Left ventricle myocardium superior (tissue), 1 donor: Measurements from ENCODE around the gene CABP1. TPM values are rescaled to one million over a fixed set of nuclear protein-coding genes. Genes with fewer than 3 reads are reported as not detected.

Experiments used
- ATAC-seq: fragments of 200-7000 bp; cut with Tn5 transposase; one replicate; pipeline ENCODE4 v1.9.1; 2020; ENCODE audit warnings: mild to moderate bottlenecking, moderate library complexity
- DNase-seq: peaks from one replicate; pipeline ENCODE4 v3.0.0-alpha.2; 2020
- intact Hi-C: fragments of 100-400 bp; cut with micrococcal nuclease; formaldehyde crosslinking; loops from one replicate; pipeline ENCODE4 v1.11.0; 2022
- total RNA-seq: library from RNA; stranded (reverse); fragmentation: NEBNext Ultra II Directional; extraction: Animal tissue kit (Norgen Biotek cat#: 25700); gene quantifications from one replicate; pipeline ENCODE4 v1.2.1, GENCODE V29; 2021
- donor health status: DM: no; HTN: yes; CAD: no; lungs with severe emphysema.

The CABP1 gene
- total RNA-seq, 1 donor from 2014 or later: 8.0 TPM

DNA sequence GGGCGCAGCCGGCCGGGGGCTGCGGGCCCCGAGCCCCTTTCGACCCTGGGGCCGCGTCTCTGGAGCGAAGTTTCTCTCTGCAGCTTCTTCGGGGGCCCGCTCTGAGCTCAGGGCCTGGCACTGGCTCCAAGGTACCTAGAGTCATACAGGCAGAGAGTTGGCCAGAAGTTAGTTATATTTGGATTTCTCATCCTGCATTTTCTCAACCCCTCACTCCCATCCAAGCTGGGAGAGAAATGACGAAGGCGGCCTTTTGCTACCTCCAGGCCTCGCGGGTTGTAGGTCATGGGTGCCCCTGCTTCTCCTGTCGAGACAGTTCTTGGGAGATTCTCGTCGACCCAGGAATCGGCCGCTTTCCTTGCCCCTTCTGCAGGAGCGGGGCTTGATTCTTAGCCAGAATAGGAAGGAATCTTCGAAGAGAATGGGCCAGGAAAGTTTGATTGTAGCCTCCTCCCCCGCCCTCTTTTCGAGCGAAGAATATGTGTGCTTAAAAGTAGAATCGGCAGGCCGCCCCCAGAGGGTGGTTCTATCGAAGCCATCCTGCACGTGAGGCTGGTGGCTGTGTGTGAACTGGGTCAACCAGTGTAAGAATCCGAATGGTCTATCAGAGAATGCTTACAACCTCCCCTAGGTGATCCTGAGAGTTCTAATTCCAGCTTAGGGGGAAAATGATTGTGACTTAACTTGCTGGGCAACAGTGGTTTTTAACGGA, 47.3 kb downstream of the CABP1 start:
- ATAC-seq (no peak), DNase-seq (peak; percentile 43)
- intact Hi-C loops: no loop called here

- no peak for DNase-seq
- no peak for ATAC-seq
- intact Hi-C loops: no loop called here
Measured at GRCh38 chr12:120688527-120689071, 48.2 kb downstream of the CABP1 start.

DNA sequence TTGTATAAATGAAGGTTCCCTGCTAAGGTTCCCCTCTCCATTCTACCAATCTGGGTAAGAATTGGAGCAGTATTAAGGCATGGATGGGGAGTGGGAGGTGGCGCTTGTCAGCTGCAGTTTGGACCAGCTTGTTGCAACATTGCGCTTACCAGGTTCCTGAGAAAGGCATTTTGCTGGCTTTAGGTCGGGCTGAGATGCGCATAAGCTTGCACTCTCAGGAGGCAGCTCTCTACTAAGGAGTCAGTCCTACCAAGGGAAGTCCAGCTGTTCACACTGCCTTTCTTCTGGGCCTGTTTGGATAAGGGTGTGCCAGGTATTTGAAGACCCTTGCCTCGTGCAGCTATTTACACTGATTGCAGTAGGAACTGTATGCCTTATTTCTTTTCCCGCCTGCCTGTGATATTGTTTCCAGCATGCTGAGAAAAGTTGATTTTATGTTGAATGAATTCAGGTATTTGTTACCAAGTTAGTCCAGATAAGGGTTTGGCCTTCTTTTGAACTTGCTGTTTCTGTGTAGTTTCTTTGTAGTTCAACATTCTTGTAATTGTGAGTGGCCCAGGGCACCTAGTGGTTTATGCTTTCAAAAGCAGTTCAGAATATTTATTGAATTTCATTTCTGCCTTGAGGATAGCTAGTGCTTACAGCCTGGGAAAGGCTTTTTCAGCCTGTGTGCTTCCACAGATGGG, 49.1 kb downstream of the CABP1 start:
- DNase-seq (no peak), ATAC-seq (no peak)
- intact Hi-C loops: no loop called here

DNA sequence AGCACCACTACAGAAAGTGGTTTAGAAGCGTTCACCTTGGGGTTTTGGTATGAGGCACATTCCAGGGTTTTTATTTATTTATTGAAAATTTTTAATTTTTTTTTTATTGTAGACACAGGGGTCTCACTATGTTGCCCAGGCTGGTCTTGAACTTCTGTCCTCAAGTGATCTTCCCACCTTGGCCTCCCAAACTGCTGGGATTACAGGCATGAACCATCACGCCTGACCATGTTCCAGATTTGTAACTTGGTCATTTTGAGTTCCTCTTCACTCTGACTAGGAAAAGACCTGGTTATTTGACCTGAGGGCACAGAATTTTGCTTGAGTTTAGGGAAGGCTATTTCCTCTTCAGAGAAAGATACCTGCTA, 49.6 kb downstream of the CABP1 start:
- intact Hi-C loops: no loop called here
- DNase-seq (no peak), ATAC-seq (no peak)

GRCh38 chr12:120690978-120691377, 50.6 kb downstream of the CABP1 start:
- DNase-seq (no peak), ATAC-seq (no peak)
- intact Hi-C loops: no loop called here

GRCh38 chr12:120692524-120693033, 52.2 kb downstream of the CABP1 start:
- ATAC-seq: no peak
- intact Hi-C loops: no loop called here
- DNase-seq: no peak

DNA sequence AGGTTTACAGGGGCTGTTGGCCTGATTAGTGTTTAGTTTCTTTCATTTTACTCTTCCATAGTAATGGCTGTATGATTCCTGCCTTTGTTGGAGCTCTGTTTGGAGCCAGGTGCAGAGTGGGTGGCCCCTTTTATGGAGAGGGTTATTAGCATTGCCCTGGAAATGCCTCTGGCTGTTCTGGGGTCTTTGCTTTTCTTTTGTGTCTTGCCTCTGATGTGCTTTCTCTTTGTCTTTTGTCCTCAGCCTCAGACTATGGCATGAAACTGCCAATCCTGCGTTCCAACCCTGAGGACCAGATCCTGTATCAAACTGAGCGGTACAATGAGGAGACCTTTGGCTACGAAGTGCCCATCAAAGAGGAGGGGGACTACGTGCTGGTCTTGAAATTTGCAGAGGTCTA, 53.4 kb downstream of the CABP1 start:
- no peak for ATAC-seq

GRCh38 chr12:120696626-120697025, 56.2 kb downstream of the CABP1 start:
- no peak for ATAC-seq
- intact Hi-C loops: no loop called here

More for the DNA sequence above, 53.4 kb downstream of the CABP1 start:
- intact Hi-C loops: no loop called here
- DNase-seq: no peak

DNA sequence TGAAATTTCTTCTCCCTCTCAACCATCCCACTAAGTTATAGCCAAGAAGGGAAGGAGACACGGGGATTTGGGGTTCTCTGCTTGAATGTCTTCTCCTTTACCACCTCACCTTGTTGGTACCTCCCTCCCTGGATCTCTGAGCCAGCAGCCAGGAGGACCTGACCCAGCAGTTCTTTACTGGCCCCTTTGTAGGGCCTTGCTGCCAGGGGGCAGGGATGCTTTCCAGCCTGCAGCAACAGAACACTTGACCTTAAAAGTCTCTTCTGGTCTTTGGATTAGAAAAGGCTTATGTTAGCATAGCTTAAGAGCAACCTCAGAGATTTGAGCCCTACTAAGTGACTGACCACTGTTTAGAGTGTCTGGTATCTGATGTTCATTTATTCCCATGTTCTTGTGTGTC, 56.9 kb downstream of the CABP1 start:
- intact Hi-C loops: no loop called here
- ATAC-seq (no peak), DNase-seq (no peak)

More at GRCh38 chr12:120696626-120697025, 56.2 kb downstream of the CABP1 start:
- no peak for DNase-seq

GRCh38 chr12:120698665-120699064, 58.2 kb downstream of the CABP1 start:
- ATAC-seq (peak; percentile 44), DNase-seq (no peak)
- intact Hi-C loops: no loop called here

DNA sequence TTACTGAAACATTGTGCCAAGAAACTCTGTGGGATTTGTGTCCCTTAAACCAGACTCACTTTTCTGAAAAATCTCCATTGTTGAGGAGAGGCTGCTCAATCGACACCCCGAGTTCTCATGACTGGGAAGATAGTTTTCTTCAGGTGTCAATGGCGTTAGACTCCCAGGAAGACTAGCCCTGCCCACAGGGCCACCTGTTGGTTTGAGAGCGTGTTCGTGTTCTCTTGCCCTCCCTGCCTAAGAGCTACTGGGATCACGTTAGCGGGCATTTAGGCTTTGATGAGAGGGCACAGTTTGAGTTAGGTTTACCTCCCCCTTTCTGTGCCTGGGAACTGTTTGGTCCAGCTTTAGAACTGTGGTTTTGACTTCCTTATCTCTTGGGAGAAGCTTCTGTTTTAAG, 59.1 kb downstream of the CABP1 start:
- no peak for DNase-seq
- no peak for ATAC-seq
- intact Hi-C loops: no loop called here

DNA sequence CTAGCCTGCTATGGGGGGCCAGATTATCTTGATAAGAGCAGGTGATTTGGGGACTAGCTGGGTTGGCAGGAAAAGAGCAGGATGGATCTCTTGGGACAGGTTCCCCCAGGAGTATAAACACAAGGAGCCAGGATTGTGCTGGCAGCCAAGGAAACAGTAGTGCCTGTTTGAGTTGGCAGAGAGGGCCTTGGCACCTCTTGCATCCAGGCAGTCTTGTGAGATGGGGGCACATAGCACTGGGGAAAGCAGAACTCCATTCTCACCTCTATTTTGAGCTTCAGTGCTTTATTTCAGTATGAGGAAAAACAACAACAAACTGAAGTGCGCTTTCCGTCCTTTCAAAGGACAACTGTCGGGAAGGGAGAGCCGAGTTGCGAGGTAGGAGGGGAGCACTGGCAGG, 60.5 kb downstream of the CABP1 start:
- DNase-seq: no peak
- intact Hi-C loops: no loop called here
- ATAC-seq: peak; percentile 67

- ATAC-seq (no peak), DNase-seq (no peak)
- intact Hi-C loops: no loop called here
Measured at GRCh38 chr12:120702637-120703036, 62.2 kb downstream of the CABP1 start.

GRCh38 chr12:120703311-120703942, 63.0 kb downstream of the CABP1 start:
- intact Hi-C loops: no loop called here
- DNase-seq: no peak
- ATAC-seq: peak; percentile 16

- DNase-seq (no peak), ATAC-seq (no peak)
- intact Hi-C loops: no loop called here
Measured at GRCh38 chr12:120705618-120706017, 65.2 kb downstream of the CABP1 start.

DNA sequence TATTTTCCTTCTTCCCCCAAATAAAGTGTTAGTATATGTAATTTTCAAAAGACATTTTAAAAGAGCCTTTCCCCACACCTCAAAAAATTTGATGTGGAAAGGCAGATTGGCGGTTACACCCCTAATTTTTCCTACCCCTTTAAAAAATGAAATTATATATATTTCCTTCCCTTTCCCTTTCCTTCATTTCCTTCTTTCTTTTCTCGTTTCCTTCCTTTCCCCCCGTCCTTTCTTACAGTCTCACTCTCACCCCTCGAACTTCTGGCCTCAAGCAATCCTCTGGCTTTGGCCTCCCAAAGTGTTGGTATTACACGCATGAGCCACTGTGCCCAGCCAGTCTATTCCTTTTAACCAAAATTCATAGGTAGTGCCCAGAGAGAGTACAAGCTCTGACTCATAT, 65.6 kb downstream of the CABP1 start:
- intact Hi-C loops: no loop called here
- no peak for DNase-seq

GRCh38 chr12:120708651-120709050, 68.2 kb downstream of the CABP1 start:
- ATAC-seq (no peak), DNase-seq (no peak)
- intact Hi-C loops: no loop called here

More for the DNA sequence above, 65.6 kb downstream of the CABP1 start:
- no peak for ATAC-seq

- intact Hi-C loops: no loop called here
- ATAC-seq (peak; percentile 95), DNase-seq (peak; percentile 89)
Measured at GRCh38 chr12:120710031-120710804, 69.8 kb downstream of the CABP1 start, which contains the start of gene UNC119B. UNC119B (plus strand) TSS chr12:120710458; CDS start chr12:120710475, 17 bp downstream.

- no peak for DNase-seq
- intact Hi-C loops: no loop called here
- ATAC-seq: peak; percentile 23
Measured at GRCh38 chr12:120710805-120711296, 70.4 kb downstream of the CABP1 start.
